Adrenal gland (tissue), 12 donors: ENCODE measurements around the gene NDUFB7. TPM values are rescaled to one million over a fixed set of nuclear protein-coding genes. Genes with fewer than 3 reads are reported as not detected.
"Not testable (repeated sequence)": the region's sequence is repeated elsewhere in the genome, so short reads cannot be mapped to it uniquely, and the experiment has no call there.

Experiments
- DNase-seq, 7 donors: peaks; one replicate each; pipeline ENCODE4 v3.0.0-alpha.2; 2019 to 2020
- H3K27ac ChIP-seq, 5 donors: fragments of 200-600 bp; sonication (generic) in 4 of 5; 1 replicate in 3 of 5; 2 replicates in 2 of 5; pipeline versions ENCODE4 v1.5.1 to v1.8.0; 2016 to 2020; ENCODE audit warnings: mild to moderate bottlenecking in 1 of 5
- H3K27me3 ChIP-seq: fragments of 200-600 bp; 2 replicates; pipeline ENCODE4 v1.8.0; 2021
- H3K36me3 ChIP-seq, 2 donors: fragments of 200-600 bp; replicated peaks in 1 of 2; 1 replicate in 1 of 2; 2 replicates in 1 of 2; pipeline versions ENCODE4 v1.5.1 to v1.8.0; 2018 to 2022
- H3K4me1 ChIP-seq, 2 donors: fragments of 200-600 bp; replicated peaks in 1 of 2; 1 replicate in 1 of 2; 2 replicates in 1 of 2; pipeline versions ENCODE4 v1.5.1 to v1.8.0; 2018 to 2021
- H3K4me3 ChIP-seq, 4 donors: fragments of 200-600 bp; sonication (generic) in 3 of 4; one replicate each; pipeline ENCODE4 v1.5.1; 2016 to 2018
- H3K9me3 ChIP-seq, 3 donors: fragments of 200-600 bp; sonication (generic) in 1 of 3; replicated peaks in 1 of 3; 1 replicate in 2 of 3; 2 replicates in 1 of 3; pipeline versions ENCODE4 v1.5.1 to v1.8.0; 2016 to 2021
- CTCF ChIP-seq, 6 experiments: fragments of 450-650 bp in 4 of 6; fragments of 200-600 bp in 2 of 6; sonication (generic) in 1 of 6; IDR thresholded peaks; 1 replicate in 5 of 6; 2 replicates in 1 of 6; pipeline versions ENCODE4 v1.5.1 to v1.8.0; 2016 to 2021; ENCODE audit warnings: antibody characterized with exemption in 6 of 6, mild to moderate bottlenecking in 2 of 6, moderate library complexity in 1 of 6
- POLR2A ChIP-seq, 2 donors: fragments of 450-650 bp; IDR thresholded peaks; one replicate each; pipeline ENCODE4 v1.6.1; 2017; ENCODE audit warnings: antibody characterized with exemption in 2 of 2, mild to moderate bottlenecking in 2 of 2, moderate library complexity in 1 of 2
- WGBS, 4 donors: extraction: QIAGEN DNeasy Blood & Tissue Kit in 2 of 4; methylation state at CpG; one replicate each; pipeline versions ENCODE4 v1.1.5 to v1.1.7; 2013 to 2017; 5-methylcytosine and 5-hydroxymethylcytosine counted together
- intact Hi-C, 2 donors: fragments of 100-400 bp; cut with DNase I; formaldehyde crosslinking; loops; one replicate each; pipeline versions ENCODE4 v1.14.1 to v1.15.0; 2022 to 2023
- polyA plus RNA-seq, 3 donors: library from polyadenylated mRNA; stranded (reverse); fragments of 200-250 nt in 2 of 3; fragments of 350-450 nt in 1 of 3; fragmentation: Illumina TruSeq in 1 of 3; extraction: RNeasy Lipid Tissue Mini Kit (QIAGEN cat#74804) in 1 of 3; gene quantifications; one replicate each; pipeline ENCODE4 v1.2.3, GENCODE V29; 2013 to 2014
- total RNA-seq, 9 donors: library from RNA; depleted of rRNA in 4 of 9; stranded (reverse); fragments of >200 nt in 4 of 9; fragments of 120-200 nt in 1 of 9; fragmentation: NEBNext Ultra II Directional in 1 of 9; extraction: Animal tissue kit (Norgen Biotek cat#: 25700) in 1 of 9; gene quantifications; one replicate each; pipeline versions ENCODE4 v1.1.0 to v1.2.4, GENCODE V29; 2013 to 2023
- donor health status: healthy with polysubstance abuse.
- donor health status: Bipolar disorder and iron deficiency.
- donor health status: DM: yes; HTN: yes; CAD: no.
- donor health status: DM: no; HTN: no; CAD: no.
- donor health status: DM: no; HTN: no; CAD: no.
- donor health status: DM: yes; HTN: yes; CAD: no.

NDUFB7 gene
- total and polyA plus RNA-seq, 12 donors: 19.1 to 848 (median 365) TPM

GRCh38 chr19:14595558-14595957 is 23.7 kb upstream of the NDUFB7 start:
- intact Hi-C loops: no loop called here
- 82 to 92% (median 87%) methylated on average over 3 of the region's 3 CpGs for WGBS, 4 donors
- H3K27ac ChIP-seq: no peak overlapping the region
- TF ChIP-seq CTCF (IDR thresholded peaks at IDR 0.05) (no peak), POLR2A (IDR thresholded peaks at IDR 0.05) (no peak)
- no peaks in the 10 kb centered on the region for H3K4me1 ChIP-seq
- H3K9me3 ChIP-seq: no peaks in the 10 kb centered on the region
- H3K4me3 ChIP-seq: no peak overlapping the region
- H3K36me3 ChIP-seq: no peaks in the 10 kb centered on the region
- H3K27me3 ChIP-seq: peaks cover 8% of the 10 kb centered on the region
- DNase-seq: no peak

GRCh38 chr19:14589433-14589832 is 17.6 kb upstream of the NDUFB7 start:
- 28 to 51% methylated on average over 4 of the region's 4 CpGs; no CpG with 5 or more reads in 2 of the 4 donors for WGBS, 4 donors
- H3K9me3 ChIP-seq, DNase-seq, H3K4me3 ChIP-seq, H3K36me3 ChIP-seq, H3K27ac ChIP-seq, H3K27me3 ChIP-seq, H3K4me1 ChIP-seq, intact Hi-C loops: not testable (repeated sequence)

GRCh38 chr19:14585187-14585586 is 13.3 kb upstream of the NDUFB7 start:
- H3K9me3 ChIP-seq, DNase-seq, H3K36me3 ChIP-seq, H3K27me3 ChIP-seq, intact Hi-C loops, H3K27ac ChIP-seq, H3K4me1 ChIP-seq, H3K4me3 ChIP-seq: not testable (repeated sequence)
- WGBS, 4 donors: 26 to 40% (median 35%) methylated on average over 2 to 3 of the region's 3 CpGs

- H3K36me3 ChIP-seq, H3K4me1 ChIP-seq, DNase-seq, intact Hi-C loops, H3K27me3 ChIP-seq, H3K4me3 ChIP-seq, H3K27ac ChIP-seq, H3K9me3 ChIP-seq: not testable (repeated sequence)
- 68 to 90% (median 86%) methylated on average over 4 of the region's 5 CpGs for WGBS, 4 donors
These were observed 12.5 kb upstream of the NDUFB7 start for GRCh38 chr19:14584372-14584771.

GRCh38 chr19:14582894-14583340 is 11.1 kb upstream of the NDUFB7 start, which contains the start of gene CLEC17A:
Gene CLEC17A, plus strand, starts transcription at chr19:14583084. Its CDS starts 77 bp downstream, at chr19:14583161.
- intact Hi-C loops: no loop called here
- no peak for TF ChIP-seq POLR2A (IDR thresholded peaks at IDR 0.05)
- TF ChIP-seq CTCF (IDR thresholded peaks at IDR 0.05): no peak
- H3K4me3 ChIP-seq: no peak within 1 kb of the TSS
- H3K9me3 ChIP-seq: no peaks in the 10 kb centered on the region
- DNase-seq: no peak
- WGBS, 4 donors: 32 to 46% (median 40%) methylated on average over 4 to 6 of the region's 6 CpGs
- H3K4me1 ChIP-seq: no peaks in the 10 kb centered on the region
- H3K27ac ChIP-seq: no peak within 1 kb of the TSS
- H3K27me3 ChIP-seq: no peaks in the 10 kb centered on the region
- H3K36me3 ChIP-seq: no peaks in the 10 kb centered on the region

- Histone ChIP-seq H3K27me3 (no peaks in the 10 kb centered on the region), H3K4me1 (no peaks in the 10 kb centered on the region), H3K27ac (no peak overlapping the region), H3K4me3 (no peak overlapping the region), H3K9me3 (no peaks in the 10 kb centered on the region), H3K36me3 (no peaks in the 10 kb centered on the region)
- TF ChIP-seq POLR2A (IDR thresholded peaks at IDR 0.05) (no peak), CTCF (IDR thresholded peaks at IDR 0.05) (no peak)
- DNase-seq: no peak
- intact Hi-C loops: no loop called here
- WGBS, 4 donors: 50 to 83% (median 64%) methylated on average over 5 to 6 of the region's 6 CpGs
These were observed 8.9 kb upstream of the NDUFB7 start for GRCh38 chr19:14580623-14581237.
